Fibroblast of the conjunctiva (primary cell): ENCODE results near the gene CASZ1.

ENCODE experiments used
- DNase-seq: peaks from one replicate; pipeline ENCODE4 v3.0.0-alpha.2; 2010; ENCODE audit warnings: low read depth

Gene CASZ1

DNA sequence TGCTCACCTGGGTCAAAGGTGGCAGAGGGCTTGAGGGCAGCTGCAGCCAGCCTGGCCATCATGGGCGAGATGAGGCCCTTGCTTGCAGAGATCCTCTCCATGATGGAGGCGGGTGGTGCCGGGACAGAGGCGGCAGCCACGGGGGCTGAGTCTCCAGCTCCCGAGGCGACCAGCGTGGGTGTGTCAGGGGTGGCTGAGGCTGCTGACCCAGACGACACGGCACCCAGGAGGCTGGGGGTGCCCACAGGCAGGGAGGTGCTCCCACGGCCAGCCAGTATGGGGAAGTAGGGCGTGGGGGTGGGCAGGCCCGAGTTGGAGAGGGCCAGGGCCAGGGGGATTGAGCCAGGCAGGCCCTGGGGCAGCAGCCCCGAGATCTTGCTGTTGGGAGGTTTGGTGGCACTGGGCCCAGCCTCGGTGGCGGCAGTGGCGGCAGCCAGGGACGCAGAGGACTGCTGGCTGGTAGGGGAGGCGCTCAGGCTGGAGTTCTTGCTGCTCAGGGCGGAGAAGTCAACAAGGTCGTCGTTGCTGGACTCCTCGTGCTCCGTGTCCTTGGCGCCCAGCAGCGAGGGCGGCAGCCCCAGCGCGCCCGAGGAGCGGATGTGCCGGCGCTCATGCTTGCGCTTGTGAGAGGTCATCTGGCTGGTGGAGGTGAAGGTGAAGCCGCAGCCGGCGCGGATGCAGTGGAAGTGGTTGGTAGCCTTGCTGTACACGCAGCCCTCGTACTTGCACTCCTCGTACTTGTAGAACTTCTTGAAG lies 142.9 kb downstream of the CASZ1 start:
- no peak for DNase-seq

- DNase-seq: no peak
These were observed 143.8 kb downstream of the CASZ1 start for GRCh38 chr1:10652626-10653025.

DNA sequence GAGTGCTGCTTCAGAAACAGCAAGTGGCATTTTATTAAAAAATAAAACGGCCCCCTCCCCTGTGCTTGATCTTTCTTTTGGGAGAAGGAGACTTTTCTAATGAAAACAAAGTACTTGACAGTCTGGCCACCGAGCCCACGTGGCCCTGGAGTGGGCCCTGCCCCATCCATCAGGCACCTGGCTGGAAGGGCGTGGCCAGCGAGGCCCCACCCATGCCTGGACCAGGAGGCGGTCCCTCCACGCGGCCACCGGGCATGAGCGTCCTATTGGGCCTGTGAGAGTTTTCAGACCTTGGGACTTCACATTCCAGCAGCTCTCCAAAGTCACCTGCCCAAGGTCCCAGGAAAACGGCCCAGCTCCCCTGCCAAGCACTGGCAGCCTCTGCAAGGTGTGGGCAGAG lies 144.7 kb downstream of the CASZ1 start:
- DNase-seq: no peak

- DNase-seq: no peak
These were observed 145.1 kb downstream of the CASZ1 start for GRCh38 chr1:10651389-10651766.

GRCh38 chr1:10650556-10651388 lies 145.7 kb downstream of the CASZ1 start:
- DNase-seq: no peak

DNA sequence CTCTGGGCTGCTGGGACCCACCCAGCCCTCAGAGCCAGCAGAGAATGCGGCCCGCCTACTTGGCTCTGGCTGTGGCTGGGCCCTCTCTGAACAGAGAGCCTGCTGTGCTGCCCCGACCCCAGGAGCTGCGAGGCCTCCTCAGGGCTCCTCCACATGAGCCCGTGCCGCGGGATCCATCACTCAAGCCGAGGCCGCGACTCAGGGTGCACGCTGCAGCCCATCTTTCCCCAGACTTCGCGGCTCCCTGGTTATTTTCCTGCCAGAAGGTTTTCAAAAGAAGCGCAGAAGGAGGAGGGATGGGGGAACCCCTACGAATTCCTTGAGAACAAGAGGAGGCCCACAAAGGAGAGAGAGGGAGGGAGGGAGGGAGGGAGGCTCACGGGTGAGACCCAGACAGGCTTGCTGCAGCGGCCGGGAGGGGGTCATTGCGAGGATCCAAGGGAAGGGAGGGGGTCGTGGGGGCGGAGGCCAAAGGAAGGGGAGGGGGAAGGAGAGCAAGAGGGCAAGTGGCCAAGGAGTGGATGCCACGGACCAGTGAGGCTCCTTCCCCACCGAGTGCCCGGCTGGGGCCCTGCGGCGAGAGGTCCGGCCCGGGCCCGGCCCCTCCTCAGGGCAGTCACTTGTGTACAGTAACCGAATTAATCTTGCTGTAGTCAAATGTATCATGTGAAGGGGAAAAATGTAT lies 146.8 kb downstream of the CASZ1 start:
- no peak for DNase-seq

DNA sequence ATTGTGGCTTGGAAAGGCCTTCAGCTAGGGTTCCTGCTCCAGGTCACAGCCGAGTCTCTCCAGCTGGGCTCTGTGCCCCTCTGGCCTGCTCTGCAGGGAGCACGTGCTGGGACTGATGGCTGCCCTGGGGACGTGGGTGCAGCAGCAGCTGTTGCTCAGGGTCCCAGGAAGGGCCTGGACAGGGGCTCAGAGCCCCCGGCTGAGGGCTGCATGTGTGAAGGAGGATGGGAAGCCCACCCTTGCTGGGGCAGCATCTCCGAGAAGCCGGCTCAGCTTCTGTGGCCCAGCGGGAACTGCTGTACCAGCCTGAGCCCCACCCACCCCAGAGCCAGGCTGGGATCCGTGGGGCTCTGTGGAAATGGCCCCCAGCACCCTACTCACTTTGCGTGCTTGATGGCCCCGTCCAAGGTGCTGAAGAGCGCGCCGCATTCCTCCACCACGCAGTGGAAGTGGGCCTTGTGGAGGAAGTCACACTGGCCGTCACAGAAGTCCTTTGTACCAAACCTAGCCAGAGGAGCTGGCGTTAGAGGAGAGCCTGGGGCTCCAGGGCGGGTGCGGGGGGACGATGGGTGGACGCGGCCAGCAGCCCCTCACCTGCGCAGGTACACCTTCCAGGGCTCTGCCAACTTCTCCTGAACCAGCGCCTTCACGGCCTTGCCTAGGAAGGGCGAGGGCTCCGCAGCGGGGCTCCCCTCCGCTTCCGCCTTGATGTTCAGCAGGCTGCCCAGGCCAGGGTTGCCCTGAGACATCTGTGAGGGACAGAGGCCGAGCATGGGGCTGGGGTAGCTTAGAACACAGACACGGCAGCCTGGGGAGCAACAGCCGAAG lies 147.5 kb downstream of the CASZ1 start:
- no peak for DNase-seq

DNA sequence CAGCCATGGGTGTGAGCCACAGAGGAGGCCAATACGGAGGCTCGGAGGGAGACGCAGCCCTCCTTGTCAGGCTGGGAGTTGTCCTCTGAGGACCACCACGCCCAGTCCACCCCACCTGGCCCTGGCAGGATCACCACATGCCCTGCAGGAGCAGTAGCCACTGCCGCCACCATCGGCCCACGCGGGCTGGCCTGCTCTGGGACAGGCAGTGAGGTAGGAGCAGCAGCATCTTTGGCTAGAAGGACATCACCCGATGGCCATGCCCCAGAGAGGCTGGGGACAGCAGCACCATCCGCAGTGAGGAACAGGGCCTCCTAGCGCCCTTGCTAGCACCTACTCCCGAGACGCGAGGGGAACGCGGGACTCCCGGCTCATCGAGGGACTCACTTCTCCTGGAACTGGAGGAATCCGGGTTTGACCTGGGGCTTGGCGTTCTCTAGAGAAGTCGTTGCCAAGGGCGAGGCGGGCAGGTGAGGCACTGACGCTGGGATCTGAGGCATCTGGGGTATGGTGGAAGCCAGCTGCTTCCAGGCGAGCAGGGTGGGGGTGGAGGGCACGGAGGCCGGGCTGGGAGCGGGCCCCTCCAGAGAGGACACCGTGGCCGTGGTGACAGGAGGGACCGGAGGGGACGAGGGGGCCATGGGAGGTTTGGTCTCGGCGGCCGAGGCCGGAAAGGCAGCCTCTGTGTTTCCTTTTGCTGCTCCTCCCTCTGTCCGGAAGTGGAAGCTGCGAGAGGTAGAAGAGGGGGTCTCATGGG lies 148.9 kb downstream of the CASZ1 start:
- DNase-seq: no peak

- DNase-seq: peak; percentile 22
These were observed 150.0 kb downstream of the CASZ1 start for GRCh38 chr1:10646347-10646861.

DNA sequence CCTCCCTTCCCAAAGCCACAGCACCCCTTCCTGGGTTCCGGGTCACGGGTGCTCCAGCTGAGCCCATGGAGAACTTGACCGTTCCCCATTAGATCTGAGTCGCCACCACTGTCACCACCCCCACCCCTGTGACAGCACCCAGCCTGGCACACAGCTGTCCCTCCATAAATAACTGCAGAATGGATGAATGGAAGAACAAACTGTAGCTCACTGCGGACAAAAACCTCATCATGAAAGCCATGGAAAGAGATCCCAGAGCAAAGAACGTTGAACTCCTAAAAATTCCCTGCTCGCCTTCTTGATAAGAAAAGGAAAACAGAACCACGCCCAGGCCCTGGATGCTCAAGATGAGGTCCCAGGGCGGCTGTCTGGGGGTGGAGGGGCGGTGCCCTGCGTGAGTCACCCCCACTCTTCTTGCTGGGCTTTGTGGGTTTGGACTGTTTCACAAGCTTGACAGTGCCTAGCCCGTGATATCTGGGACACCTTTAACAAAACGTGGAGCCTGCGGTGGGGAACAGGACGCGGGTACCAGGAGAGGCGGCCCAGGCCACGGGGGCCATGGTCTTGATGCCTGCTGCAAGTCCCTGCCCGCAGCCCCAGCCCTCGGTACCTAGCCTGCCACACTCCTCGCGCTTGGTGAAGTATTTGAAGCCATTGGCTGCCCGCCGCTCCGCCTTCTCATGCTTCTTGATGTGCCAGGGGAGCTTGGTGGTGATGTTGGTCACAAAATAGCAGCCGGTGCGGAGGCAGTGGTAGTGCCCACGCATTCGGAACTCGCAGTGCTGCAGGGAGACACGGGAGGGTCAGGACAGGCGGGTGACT lies 151.9 kb downstream of the CASZ1 start:
- DNase-seq: no peak

GRCh38 chr1:10643607-10644306 lies 152.7 kb downstream of the CASZ1 start:
- DNase-seq: no peak

GRCh38 chr1:10642403-10643080 lies 153.9 kb downstream of the CASZ1 start:
- no peak for DNase-seq

GRCh38 chr1:10641976-10642375 lies 154.5 kb downstream of the CASZ1 start:
- DNase-seq: no peak

- DNase-seq: no peak
These were observed 155.4 kb downstream of the CASZ1 start for GRCh38 chr1:10640843-10641553.

- DNase-seq: no peak
These were observed 156.5 kb downstream of the CASZ1 start for GRCh38 chr1:10639775-10640578.

GRCh38 chr1:10639011-10639774 lies 157.3 kb downstream of the CASZ1 start:
- no peak for DNase-seq
